Neural progenitor cell (in vitro differentiated cells): ENCODE data around the gene CANT1.

Source experiments
- EZH2 ChIP-seq: fragments of 200-600 bp; sonication (generic); IDR thresholded peaks from 2 replicates; pipeline ENCODE4 v1.6.1; 2017; ENCODE audit warnings: antibody characterized with exemption, mild to moderate bottlenecking, moderate library complexity
- TF ChIP-seq, protein P1 (sequence below): fragments of 200-600 bp; sonication (generic); IDR thresholded peaks from 2 replicates; pipeline ENCODE4 v1.5.1; 2017; ENCODE audit warnings: antibody characterized with exemption, mild to moderate bottlenecking

- TF ChIP-seq, protein P1, sequence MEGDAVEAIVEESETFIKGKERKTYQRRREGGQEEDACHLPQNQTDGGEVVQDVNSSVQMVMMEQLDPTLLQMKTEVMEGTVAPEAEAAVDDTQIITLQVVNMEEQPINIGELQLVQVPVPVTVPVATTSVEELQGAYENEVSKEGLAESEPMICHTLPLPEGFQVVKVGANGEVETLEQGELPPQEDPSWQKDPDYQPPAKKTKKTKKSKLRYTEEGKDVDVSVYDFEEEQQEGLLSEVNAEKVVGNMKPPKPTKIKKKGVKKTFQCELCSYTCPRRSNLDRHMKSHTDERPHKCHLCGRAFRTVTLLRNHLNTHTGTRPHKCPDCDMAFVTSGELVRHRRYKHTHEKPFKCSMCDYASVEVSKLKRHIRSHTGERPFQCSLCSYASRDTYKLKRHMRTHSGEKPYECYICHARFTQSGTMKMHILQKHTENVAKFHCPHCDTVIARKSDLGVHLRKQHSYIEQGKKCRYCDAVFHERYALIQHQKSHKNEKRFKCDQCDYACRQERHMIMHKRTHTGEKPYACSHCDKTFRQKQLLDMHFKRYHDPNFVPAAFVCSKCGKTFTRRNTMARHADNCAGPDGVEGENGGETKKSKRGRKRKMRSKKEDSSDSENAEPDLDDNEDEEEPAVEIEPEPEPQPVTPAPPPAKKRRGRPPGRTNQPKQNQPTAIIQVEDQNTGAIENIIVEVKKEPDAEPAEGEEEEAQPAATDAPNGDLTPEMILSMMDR: no peak
- TF ChIP-seq EZH2: no peak
Observed at GRCh38 chr17:78944956-78945355, 64.6 kb downstream of the CANT1 start.
